Mesothelial cell of epicardium (in vitro differentiated cells): ENCODE measurements around the gene MRPS34. TPM values are rescaled to one million over a fixed set of nuclear protein-coding genes. Genes with fewer than 3 reads are reported as not detected.
A peak's percentile ranks its signal among the peaks of the same experiment; 100 is the strongest.

ENCODE experiments used
- DNase-seq, 2 experiments: peaks; one replicate each; pipeline ENCODE4 v3.0.0; 2021; ENCODE audit warnings: low spot score in 2 of 2; ENCODE audit not compliant: unreplicated experiment in 2 of 2
- H3K27ac Mint-ChIP-seq: 2 replicates; pipeline ENCODE4 v1.8.0; 2021; ENCODE audit warnings: mixed read lengths
- H3K27me3 Mint-ChIP-seq: 2 replicates; pipeline ENCODE4 v1.8.0; 2021; ENCODE audit warnings: low read depth, mixed read lengths
- H3K36me3 Mint-ChIP-seq: 2 replicates; pipeline ENCODE4 v1.8.0; 2021; ENCODE audit warnings: mixed read lengths
- H3K4me1 Mint-ChIP-seq: 2 replicates; pipeline ENCODE4 v1.8.0; 2021; ENCODE audit warnings: mixed read lengths
- H3K4me3 Mint-ChIP-seq: 2 replicates; pipeline ENCODE4 v1.8.0; 2021; ENCODE audit warnings: mild to moderate bottlenecking, moderate library complexity, mixed read lengths
- H3K9me3 Mint-ChIP-seq: 2 replicates; pipeline ENCODE4 v1.8.0; 2021; ENCODE audit warnings: mixed read lengths
- CTCF ChIP-seq: fragments of 200-600 bp; sonication (generic); IDR thresholded peaks from one replicate; pipeline ENCODE4 v1.5.0; 2021; ENCODE audit warnings: antibody characterized with exemption; ENCODE audit not compliant: unreplicated experiment
- total RNA-seq: library from RNA; stranded (reverse); gene quantifications from 3 replicates; pipeline ENCODE4 v1.2.1, GENCODE V29; 2021

The MRPS34 gene
- total RNA-seq, 1 donor from 2014 or later = 62.2 TPM

GRCh38 chr16:1815461-1815860 is 42.5 kb upstream of the MRPS34 start:
- no peaks in the 10 kb centered on the region for H3K27me3 Mint-ChIP-seq
- TF ChIP-seq CTCF = no peak
- peaks cover 14% of the 10 kb centered on the region for H3K36me3 Mint-ChIP-seq
- no peak overlapping the region for H3K27ac Mint-ChIP-seq
- DNase-seq = no peak
- H3K9me3 Mint-ChIP-seq = no peaks in the 10 kb centered on the region
- no peak overlapping the region for H3K4me3 Mint-ChIP-seq
- no peaks in the 10 kb centered on the region for H3K4me1 Mint-ChIP-seq

- no peak for DNase-seq
- Mint-ChIP-seq H3K4me1 (no peaks in the 10 kb centered on the region), H3K9me3 (no peaks in the 10 kb centered on the region), H3K36me3 (peaks cover 18% of the 10 kb centered on the region), H3K4me3 (no peak overlapping the region), H3K27ac (no peak overlapping the region), H3K27me3 (no peaks in the 10 kb centered on the region)
- TF ChIP-seq CTCF = no peak
Observed at GRCh38 chr16:1812732-1813163, 39.8 kb upstream of the MRPS34 start.

GRCh38 chr16:1810536-1810935 is 37.6 kb upstream of the MRPS34 start:
- Mint-ChIP-seq H3K27me3 (no peaks in the 10 kb centered on the region), H3K4me3 (no peak overlapping the region), H3K4me1 (no peaks in the 10 kb centered on the region), H3K9me3 (peaks cover 4% of the 10 kb centered on the region), H3K27ac (no peak overlapping the region), H3K36me3 (peaks cover 33% of the 10 kb centered on the region)
- no peak for DNase-seq
- no peak for TF ChIP-seq CTCF

- Mint-ChIP-seq H3K36me3 (peaks cover 30% of the 10 kb centered on the region), H3K9me3 (peaks cover 4% of the 10 kb centered on the region), H3K4me1 (no peaks in the 10 kb centered on the region), H3K4me3 (no peak overlapping the region), H3K27ac (peak overlapping the region; percentile 50), H3K27me3 (no peaks in the 10 kb centered on the region)
- no peak for TF ChIP-seq CTCF
- DNase-seq = no peak
Observed at GRCh38 chr16:1810106-1810505, 37.2 kb upstream of the MRPS34 start.

GRCh38 chr16:1809281-1809801 is 36.4 kb upstream of the MRPS34 start:
- no peaks in the 10 kb centered on the region for H3K4me1 Mint-ChIP-seq
- peaks cover 4% of the 10 kb centered on the region for H3K9me3 Mint-ChIP-seq
- no peak for TF ChIP-seq CTCF
- no peak overlapping the region for H3K27ac Mint-ChIP-seq
- peaks cover 28% of the 10 kb centered on the region for H3K36me3 Mint-ChIP-seq
- no peak overlapping the region for H3K4me3 Mint-ChIP-seq
- DNase-seq = no peak
- H3K27me3 Mint-ChIP-seq = no peaks in the 10 kb centered on the region

DNA sequence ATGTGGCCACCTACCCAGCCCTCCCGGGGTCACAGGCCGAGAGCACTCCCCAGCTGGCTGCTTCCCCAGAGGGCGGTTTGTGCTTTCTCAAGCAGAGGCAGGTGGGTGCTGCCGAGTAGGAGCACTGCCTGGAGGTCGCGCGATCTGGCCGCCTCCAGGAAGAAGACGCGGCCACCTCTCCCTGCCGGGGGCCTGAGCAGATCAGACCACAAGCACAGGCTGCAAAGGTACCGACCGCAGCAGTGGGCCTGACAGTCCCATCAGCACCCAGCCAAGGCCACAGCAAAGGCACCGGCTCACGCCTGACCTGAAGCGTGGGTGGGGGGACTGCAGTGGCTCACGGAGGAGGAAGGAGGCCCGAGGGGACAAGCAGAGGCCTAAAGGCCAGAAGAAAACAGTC is 35.8 kb upstream of the MRPS34 start:
- TF ChIP-seq CTCF = no peak
- no peaks in the 10 kb centered on the region for H3K4me1 Mint-ChIP-seq
- H3K9me3 Mint-ChIP-seq = peaks cover 4% of the 10 kb centered on the region
- H3K27me3 Mint-ChIP-seq = no peaks in the 10 kb centered on the region
- H3K27ac Mint-ChIP-seq = no peak overlapping the region
- no peak for DNase-seq
- peaks cover 27% of the 10 kb centered on the region for H3K36me3 Mint-ChIP-seq
- no peak overlapping the region for H3K4me3 Mint-ChIP-seq
